Mammary epithelial cell (primary cell): ENCODE measurements around the gene HNRNPA3.
A peak's percentile ranks its signal among the peaks of the same experiment; 100 is the strongest.

ENCODE experiments used
- CTCF ChIP-seq, 2 donors: IDR thresholded peaks in 1 of 2; conservative IDR thresholded peaks in 1 of 2; 2 replicates each; pipeline ENCODE4 v1.5.1; 2011 to 2012; ENCODE audit warnings: inconsistent platforms in 2 of 2, low read length in 2 of 2, mild to moderate bottlenecking in 2 of 2, control low read depth in 1 of 2, low read depth in 1 of 2; ENCODE audit not compliant: insufficient read depth in 1 of 2; ENCODE audit errors: extremely low read depth in 1 of 2
- EZH2 ChIP-seq: IDR thresholded peaks from 2 replicates; pipeline ENCODE4 v1.6.1; 2012; ENCODE audit warnings: low read length, inconsistent platforms, borderline replicate concordance

DNA sequence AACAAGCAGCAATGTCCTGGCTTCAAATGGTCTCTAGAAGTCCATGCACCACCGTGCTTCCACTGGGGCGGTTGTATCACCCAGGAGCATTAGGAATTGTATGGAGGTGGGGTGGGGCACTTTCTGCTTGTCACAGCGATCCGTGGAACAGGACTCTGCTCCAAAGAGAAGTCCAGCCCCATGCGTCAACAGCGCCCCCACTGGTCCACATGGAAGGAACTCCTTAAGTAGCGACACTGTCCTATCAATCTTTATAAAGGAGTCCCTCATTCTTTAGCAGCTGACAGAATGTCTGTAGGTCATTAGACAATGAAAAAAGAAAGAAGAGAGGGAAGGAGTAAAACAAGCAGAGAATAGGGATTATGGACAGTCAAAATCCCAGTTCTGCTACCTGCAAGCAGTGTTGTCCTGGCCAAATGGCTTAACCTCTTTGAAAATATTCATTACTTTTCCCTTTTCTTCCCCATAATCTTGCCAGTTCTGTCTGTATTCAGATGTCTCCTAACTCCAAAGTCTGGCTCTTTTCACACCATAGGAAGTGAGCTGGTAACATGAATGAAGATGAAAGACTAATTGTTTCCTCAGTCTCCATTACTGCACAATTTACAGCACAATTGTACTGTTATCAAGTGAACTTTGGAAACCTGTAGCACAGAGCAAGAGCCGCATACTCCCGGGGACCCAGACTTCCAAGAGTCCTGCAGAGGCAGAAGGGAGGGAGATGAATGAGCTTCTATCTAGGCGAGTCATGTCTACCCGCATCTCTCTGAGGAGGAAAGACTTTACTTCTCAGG is 42.0 kb downstream of the HNRNPA3 start:
- TF ChIP-seq CTCF (conservative IDR thresholded peaks at IDR 0.05 in 1 of 2, IDR thresholded peaks at IDR 0.05 in 1 of 2; ENCODE audit: extremely low read depth in 1 of 2, insufficient read depth in 1 of 2, low read depth in 1 of 2, low read length in 2 of 2) = peak; percentile 36 to 44
- no peak for TF ChIP-seq EZH2
